ENCODE results near the gene GMDS. TPM values are rescaled to one million over a fixed set of nuclear protein-coding genes. Genes with fewer than 3 reads are reported as not detected.
A peak's percentile ranks its signal among the peaks of the same experiment; 100 is the strongest.

Gene GMDS
- total RNA-seq, 1 experiment from 2014 or later = 31.1 TPM

DNA sequence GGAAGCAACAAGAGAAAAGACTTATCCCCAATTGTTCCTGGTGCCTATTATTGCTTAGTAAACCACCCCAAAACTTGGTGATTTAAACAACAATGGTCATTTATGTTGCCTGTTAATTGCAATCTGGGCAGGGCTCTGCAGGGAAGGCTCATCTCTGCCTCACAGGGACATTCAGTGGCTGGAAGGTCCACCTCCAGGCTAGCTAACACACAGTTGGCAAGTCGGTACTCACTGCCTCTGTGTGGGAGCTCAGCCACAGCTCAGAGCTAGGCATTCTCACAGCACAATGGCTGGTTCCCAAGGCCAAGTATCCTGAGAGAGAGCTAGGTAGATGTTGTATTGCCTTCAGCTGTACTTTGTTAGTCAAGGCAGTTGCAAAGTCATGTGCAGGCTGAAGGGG lies 18.5 kb upstream of the GMDS start:
- no peaks in the 10 kb centered on the region for H3K36me3 Mint-ChIP-seq (ENCODE audit: insufficient read depth, unreplicated experiment)
- no TSS peak for BruUV-seq (replicated peaks)
- H3K4me3 Mint-ChIP-seq (ENCODE audit: unreplicated experiment) = no peak overlapping the region
- no peaks in the 10 kb centered on the region for H3K27me3 Mint-ChIP-seq (ENCODE audit: insufficient read depth, unreplicated experiment)
- H3K4me1 Mint-ChIP-seq (ENCODE audit: low read depth, unreplicated experiment) = peaks cover 27% of the 10 kb centered on the region
- Histone ChIP-seq H3K4me3 (ENCODE audit: low read depth, low read length) (no peak overlapping the region), H3K36me3 (ENCODE audit: control insufficient read depth, insufficient read depth, low read length) (no peaks in the 10 kb centered on the region), H3K9me3 (no peaks in the 10 kb centered on the region), H3K4me1 (peaks cover 7% of the 10 kb centered on the region), H3K27me3 (replicated peaks; ENCODE audit: control insufficient read depth, insufficient read depth, low read length) (no peaks in the 10 kb centered on the region)
- H3K9me3 Mint-ChIP-seq (ENCODE audit: unreplicated experiment) = peaks cover 16% of the 10 kb centered on the region
- no peak overlapping the region for H3K27ac Mint-ChIP-seq (ENCODE audit: unreplicated experiment)
- intact Hi-C loops (cut with micrococcal nuclease; ENCODE audit: unreplicated experiment) = no loop called here
- DNase-seq = no peak
- ChIA-PET POLR2A (no interaction called here), CTCF (no interaction called here)
- TF ChIP-seq, protein P1, sequence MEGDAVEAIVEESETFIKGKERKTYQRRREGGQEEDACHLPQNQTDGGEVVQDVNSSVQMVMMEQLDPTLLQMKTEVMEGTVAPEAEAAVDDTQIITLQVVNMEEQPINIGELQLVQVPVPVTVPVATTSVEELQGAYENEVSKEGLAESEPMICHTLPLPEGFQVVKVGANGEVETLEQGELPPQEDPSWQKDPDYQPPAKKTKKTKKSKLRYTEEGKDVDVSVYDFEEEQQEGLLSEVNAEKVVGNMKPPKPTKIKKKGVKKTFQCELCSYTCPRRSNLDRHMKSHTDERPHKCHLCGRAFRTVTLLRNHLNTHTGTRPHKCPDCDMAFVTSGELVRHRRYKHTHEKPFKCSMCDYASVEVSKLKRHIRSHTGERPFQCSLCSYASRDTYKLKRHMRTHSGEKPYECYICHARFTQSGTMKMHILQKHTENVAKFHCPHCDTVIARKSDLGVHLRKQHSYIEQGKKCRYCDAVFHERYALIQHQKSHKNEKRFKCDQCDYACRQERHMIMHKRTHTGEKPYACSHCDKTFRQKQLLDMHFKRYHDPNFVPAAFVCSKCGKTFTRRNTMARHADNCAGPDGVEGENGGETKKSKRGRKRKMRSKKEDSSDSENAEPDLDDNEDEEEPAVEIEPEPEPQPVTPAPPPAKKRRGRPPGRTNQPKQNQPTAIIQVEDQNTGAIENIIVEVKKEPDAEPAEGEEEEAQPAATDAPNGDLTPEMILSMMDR (IDR thresholded peaks at IDR 0.05; ENCODE audit: insufficient read depth in 1 of 2, low read depth in 1 of 2, low read length in 1 of 2, severe bottlenecking in 1 of 2, unreplicated experiment in 1 of 2) = no peak

DNA sequence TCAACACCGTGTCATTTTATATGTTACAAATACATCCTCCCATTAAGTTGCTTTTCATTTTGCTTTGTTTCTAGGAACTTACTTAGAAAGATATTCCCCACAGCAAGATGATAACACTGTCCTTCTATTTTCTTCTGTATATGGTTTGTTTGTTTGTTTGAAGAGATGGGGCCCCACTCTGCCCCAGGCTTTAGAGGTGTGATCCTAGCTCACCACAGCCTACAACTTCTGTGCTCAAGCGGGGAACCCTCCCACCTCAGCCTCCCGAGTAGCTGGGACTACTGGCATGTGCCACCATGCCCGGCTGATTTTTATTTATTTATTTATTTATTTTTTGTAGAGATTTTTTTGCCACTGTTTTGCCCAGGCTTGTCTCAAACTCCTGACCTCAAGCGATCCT lies 14.2 kb upstream of the GMDS start:
- no TSS peak for BruUV-seq (replicated peaks)
- no peaks in the 10 kb centered on the region for H3K27me3 Mint-ChIP-seq (ENCODE audit: insufficient read depth, unreplicated experiment)
- CTCF ChIA-PET = no interaction called here
- intact Hi-C loops (cut with micrococcal nuclease; ENCODE audit: unreplicated experiment) = no loop called here
- Histone ChIP-seq H3K4me1 (peaks cover 13% of the 10 kb centered on the region), H3K36me3 (ENCODE audit: control insufficient read depth, insufficient read depth, low read length) (peaks cover under 1% of the 10 kb centered on the region; the same call in 1 of the 2 replicates), H3K27me3 (replicated peaks; ENCODE audit: control insufficient read depth, insufficient read depth, low read length) (no peaks in the 10 kb centered on the region), H3K9me3 (no peaks in the 10 kb centered on the region), H3K4me3 (ENCODE audit: low read depth, low read length) (no peak overlapping the region)
- TF ChIP-seq, protein P1 (IDR thresholded peaks at IDR 0.05; ENCODE audit: insufficient read depth in 1 of 2, low read depth in 1 of 2, low read length in 1 of 2, severe bottlenecking in 1 of 2, unreplicated experiment in 1 of 2) = no peak
- H3K36me3 Mint-ChIP-seq (ENCODE audit: insufficient read depth, unreplicated experiment) = no peaks in the 10 kb centered on the region
- no peak overlapping the region for H3K4me3 Mint-ChIP-seq (ENCODE audit: unreplicated experiment)
- POLR2A ChIA-PET = no interaction called here
- H3K27ac Mint-ChIP-seq (ENCODE audit: unreplicated experiment) = peak overlapping the region; percentile 70
- peaks cover 34% of the 10 kb centered on the region for H3K4me1 Mint-ChIP-seq (ENCODE audit: low read depth, unreplicated experiment)
- peaks cover 19% of the 10 kb centered on the region for H3K9me3 Mint-ChIP-seq (ENCODE audit: unreplicated experiment)
- no peak for DNase-seq

DNA sequence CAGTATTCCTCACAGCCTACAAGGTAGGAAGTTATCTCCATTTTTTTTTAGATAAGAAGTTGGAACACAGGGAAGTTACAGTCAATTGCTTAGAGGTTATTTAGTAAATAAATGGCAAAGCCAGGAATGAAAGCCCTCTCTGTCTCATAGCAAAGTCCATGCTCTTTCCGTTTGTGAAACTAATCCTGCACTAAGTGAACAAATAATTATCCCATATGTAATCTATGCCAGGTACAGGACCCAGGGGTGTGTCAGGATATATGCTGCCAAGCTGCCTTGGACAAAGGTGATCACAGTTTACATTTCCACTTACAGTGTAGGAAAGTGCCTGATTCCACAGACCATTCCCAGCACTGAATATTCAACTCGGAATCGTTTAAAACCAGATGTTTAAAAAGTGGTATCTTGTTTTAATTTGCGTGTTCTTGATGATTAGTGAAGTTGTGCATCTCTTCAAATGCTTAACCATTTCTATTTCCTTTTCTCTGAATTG lies 13.6 kb upstream of the GMDS start:
- no peaks in the 10 kb centered on the region for H3K27me3 ChIP-seq (replicated peaks; ENCODE audit: control insufficient read depth, insufficient read depth, low read length)
- BruUV-seq (replicated peaks) = no TSS peak
- peaks cover 14% of the 10 kb centered on the region for H3K9me3 Mint-ChIP-seq (ENCODE audit: unreplicated experiment)
- intact Hi-C loops (cut with micrococcal nuclease; ENCODE audit: unreplicated experiment) = no loop called here
- H3K4me1 Mint-ChIP-seq (ENCODE audit: low read depth, unreplicated experiment) = peaks cover 34% of the 10 kb centered on the region
- no peak overlapping the region for H3K4me3 Mint-ChIP-seq (ENCODE audit: unreplicated experiment)
- peak overlapping the region; percentile 70 for H3K27ac Mint-ChIP-seq (ENCODE audit: unreplicated experiment)
- H3K9me3 ChIP-seq = no peaks in the 10 kb centered on the region
- no peak for DNase-seq
- H3K4me3 ChIP-seq (ENCODE audit: low read depth, low read length) = no peak overlapping the region
- CTCF ChIA-PET = no interaction called here
- no peaks in the 10 kb centered on the region for H3K36me3 Mint-ChIP-seq (ENCODE audit: insufficient read depth, unreplicated experiment)
- POLR2A ChIA-PET = no interaction called here
- peaks cover 2% of the 10 kb centered on the region; the same call in 1 of the 2 replicates for H3K36me3 ChIP-seq (ENCODE audit: control insufficient read depth, insufficient read depth, low read length)
- H3K4me1 ChIP-seq = peaks cover 13% of the 10 kb centered on the region
- no peaks in the 10 kb centered on the region for H3K27me3 Mint-ChIP-seq (ENCODE audit: insufficient read depth, unreplicated experiment)
- TF ChIP-seq, protein P1 (IDR thresholded peaks at IDR 0.05; ENCODE audit: insufficient read depth in 1 of 2, low read depth in 1 of 2, low read length in 1 of 2, severe bottlenecking in 1 of 2, unreplicated experiment in 1 of 2) = no peak

Data from Caco-2 (cell line).